Right lobe of liver (tissue), 4 donors: ENCODE measurements around the gene OTUD5.

Experiments used
- POLR2A ChIP-seq: fragments of 450-650 bp; IDR thresholded peaks from one replicate; pipeline ENCODE4 v1.6.1; 2017; ENCODE audit warnings: antibody characterized with exemption, mild to moderate bottlenecking
- TF ChIP-seq, protein P1 (sequence below), 4 donors: fragments of 200-600 bp in 3 of 4; fragments of 450-650 bp in 1 of 4; IDR thresholded peaks; one replicate each; pipeline versions ENCODE4 v1.5.1 to v1.8.0; 2016 to 2022; ENCODE audit warnings: antibody characterized with exemption in 4 of 4, mild to moderate bottlenecking in 2 of 4
- donor health status: DM: no; HTN: no; CAD: no.
- donor health status: DM: no; HTN: no; CAD: no.
- donor health status: DM: no; HTN: yes; CAD: no.

DNA sequence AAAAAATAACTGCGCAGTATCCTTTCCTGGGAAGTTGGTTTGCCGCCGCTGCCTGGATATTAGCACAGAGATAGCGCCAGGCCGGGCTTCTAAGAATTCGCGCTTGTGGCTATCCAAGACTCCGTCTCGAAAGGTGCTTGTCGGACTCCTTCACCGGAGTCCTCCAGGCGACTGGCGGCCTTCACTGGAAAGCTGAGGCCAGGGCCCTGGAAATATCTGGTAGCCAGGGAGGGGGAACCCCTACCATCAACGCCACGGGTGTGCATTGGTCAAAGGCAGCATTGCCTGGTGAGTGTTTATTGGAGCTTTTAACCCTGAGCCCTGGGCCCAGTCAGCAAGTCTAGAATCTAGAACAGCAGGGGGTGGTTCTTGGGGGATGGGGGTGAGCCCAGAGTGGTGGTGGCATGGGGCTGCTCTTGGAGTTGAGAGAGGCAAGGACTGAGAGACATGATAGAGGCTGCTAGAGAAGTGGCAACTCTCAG lies 38.0 kb downstream of the OTUD5 start:
- TF ChIP-seq, protein P1, sequence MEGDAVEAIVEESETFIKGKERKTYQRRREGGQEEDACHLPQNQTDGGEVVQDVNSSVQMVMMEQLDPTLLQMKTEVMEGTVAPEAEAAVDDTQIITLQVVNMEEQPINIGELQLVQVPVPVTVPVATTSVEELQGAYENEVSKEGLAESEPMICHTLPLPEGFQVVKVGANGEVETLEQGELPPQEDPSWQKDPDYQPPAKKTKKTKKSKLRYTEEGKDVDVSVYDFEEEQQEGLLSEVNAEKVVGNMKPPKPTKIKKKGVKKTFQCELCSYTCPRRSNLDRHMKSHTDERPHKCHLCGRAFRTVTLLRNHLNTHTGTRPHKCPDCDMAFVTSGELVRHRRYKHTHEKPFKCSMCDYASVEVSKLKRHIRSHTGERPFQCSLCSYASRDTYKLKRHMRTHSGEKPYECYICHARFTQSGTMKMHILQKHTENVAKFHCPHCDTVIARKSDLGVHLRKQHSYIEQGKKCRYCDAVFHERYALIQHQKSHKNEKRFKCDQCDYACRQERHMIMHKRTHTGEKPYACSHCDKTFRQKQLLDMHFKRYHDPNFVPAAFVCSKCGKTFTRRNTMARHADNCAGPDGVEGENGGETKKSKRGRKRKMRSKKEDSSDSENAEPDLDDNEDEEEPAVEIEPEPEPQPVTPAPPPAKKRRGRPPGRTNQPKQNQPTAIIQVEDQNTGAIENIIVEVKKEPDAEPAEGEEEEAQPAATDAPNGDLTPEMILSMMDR (IDR thresholded peaks at IDR 0.05), result no peak
- TF ChIP-seq POLR2A, result no peak
